ENCODE data around the gene ABCA13. TPM values are rescaled to one million over a fixed set of nuclear protein-coding genes. Genes with fewer than 3 reads are reported as not detected.

Gene ABCA13
- total and polyA plus RNA-seq, 2 experiments from 2014 or later: 0.21 to 0.50 TPM

- no peak for DNase-seq (ENCODE audit: low read depth in 1 of 2, low spot score in 1 of 2)
- peak overlapping the region; percentile 50 for H3K27ac ChIP-seq
- TF ChIP-seq CTCF (IDR thresholded peaks at IDR 0.05; ENCODE audit: low read depth, low read length): no peak
- H3K4me3 ChIP-seq: no peak overlapping the region
- no peaks in the 10 kb centered on the region for H3K27me3 ChIP-seq
- H3K4me1 ChIP-seq (ENCODE audit: low read depth): peaks cover 5% of the 10 kb centered on the region
- H3K9me3 ChIP-seq (ENCODE audit: low read depth): no peaks in the 10 kb centered on the region
- H3K36me3 ChIP-seq: no peaks in the 10 kb centered on the region
Observed at GRCh38 chr7:48217266-48217665, 46.0 kb downstream of the ABCA13 start.

- no peak for DNase-seq (ENCODE audit: low read depth in 1 of 2, low spot score in 1 of 2)
- H3K36me3 ChIP-seq: no peaks in the 10 kb centered on the region
- no peak overlapping the region for H3K4me3 ChIP-seq
- peaks cover 5% of the 10 kb centered on the region for H3K4me1 ChIP-seq (ENCODE audit: low read depth)
- no peak for TF ChIP-seq CTCF (IDR thresholded peaks at IDR 0.05; ENCODE audit: low read depth, low read length)
- no peaks in the 10 kb centered on the region for H3K27me3 ChIP-seq
- no peaks in the 10 kb centered on the region for H3K9me3 ChIP-seq (ENCODE audit: low read depth)
- H3K27ac ChIP-seq: peak overlapping the region; percentile 50
Observed at GRCh38 chr7:48217753-48218152, 46.5 kb downstream of the ABCA13 start.

- Histone ChIP-seq H3K4me3 (no peak overlapping the region), H3K27me3 (no peaks in the 10 kb centered on the region), H3K36me3 (no peaks in the 10 kb centered on the region), H3K9me3 (ENCODE audit: low read depth) (no peaks in the 10 kb centered on the region), H3K4me1 (ENCODE audit: low read depth) (no peaks in the 10 kb centered on the region), H3K27ac (no peak overlapping the region)
- TF ChIP-seq CTCF (IDR thresholded peaks at IDR 0.05; ENCODE audit: low read depth, low read length): no peak
- no peak for DNase-seq (ENCODE audit: low read depth in 1 of 2, low spot score in 1 of 2)
Observed at GRCh38 chr7:48224042-48224441, 52.8 kb downstream of the ABCA13 start.

- Histone ChIP-seq H3K4me1 (ENCODE audit: low read depth) (no peaks in the 10 kb centered on the region), H3K27me3 (no peaks in the 10 kb centered on the region), H3K27ac (no peak overlapping the region), H3K36me3 (no peaks in the 10 kb centered on the region), H3K4me3 (no peak overlapping the region), H3K9me3 (ENCODE audit: low read depth) (no peaks in the 10 kb centered on the region)
- no peak for TF ChIP-seq CTCF (IDR thresholded peaks at IDR 0.05; ENCODE audit: low read depth, low read length)
- DNase-seq (ENCODE audit: low read depth in 1 of 2, low spot score in 1 of 2): no peak
Observed at GRCh38 chr7:48225101-48225500, 53.8 kb downstream of the ABCA13 start.

GRCh38 chr7:48237354-48237753 lies 66.1 kb downstream of the ABCA13 start:
- Histone ChIP-seq H3K27ac (no peak overlapping the region), H3K27me3 (no peaks in the 10 kb centered on the region), H3K4me3 (no peak overlapping the region), H3K9me3 (ENCODE audit: low read depth) (no peaks in the 10 kb centered on the region), H3K36me3 (no peaks in the 10 kb centered on the region), H3K4me1 (ENCODE audit: low read depth) (no peaks in the 10 kb centered on the region)
- no peak for TF ChIP-seq CTCF (IDR thresholded peaks at IDR 0.05; ENCODE audit: low read depth, low read length)
- DNase-seq (ENCODE audit: low read depth in 1 of 2, low spot score in 1 of 2): no peak

GRCh38 chr7:48242846-48243245 lies 71.6 kb downstream of the ABCA13 start:
- TF ChIP-seq CTCF (IDR thresholded peaks at IDR 0.05; ENCODE audit: low read depth, low read length): no peak
- Histone ChIP-seq H3K27me3 (no peaks in the 10 kb centered on the region), H3K27ac (no peak overlapping the region), H3K9me3 (ENCODE audit: low read depth) (no peaks in the 10 kb centered on the region), H3K4me1 (ENCODE audit: low read depth) (no peaks in the 10 kb centered on the region), H3K36me3 (no peaks in the 10 kb centered on the region), H3K4me3 (no peak overlapping the region)
- no peak for DNase-seq (ENCODE audit: low read depth in 1 of 2, low spot score in 1 of 2)

Measured in cardiac muscle cell (in vitro differentiated cells and primary cell).